ENCODE measurements around the gene TMPRSS2.

The TMPRSS2 gene

DNA sequence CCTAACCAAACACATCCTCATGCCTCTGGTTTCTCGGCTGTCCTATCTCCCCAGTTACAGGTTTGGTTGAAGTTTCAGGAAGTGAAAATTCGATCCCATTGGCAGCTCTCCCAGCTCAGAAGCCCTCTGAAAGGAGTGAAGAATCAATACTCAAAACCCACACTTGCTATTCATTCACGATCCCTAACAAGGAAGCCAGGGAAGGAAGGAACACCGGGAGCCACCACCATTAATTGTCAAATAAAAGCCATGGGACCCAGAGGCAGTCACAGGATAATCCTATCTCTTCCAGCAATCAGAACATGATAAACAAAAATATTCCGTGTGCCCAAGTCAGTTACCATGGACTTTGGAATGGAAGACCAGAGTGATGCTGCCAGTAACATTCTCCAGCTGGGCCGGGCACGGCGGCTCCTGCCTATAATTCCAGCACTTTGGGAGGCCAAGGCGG lies 7.0 kb downstream of the TMPRSS2 start:
- H2AFZ ChIP-seq (ENCODE audit: low read depth, low read length): no peak overlapping the region
- no peak for TF ChIP-seq EZH2 (IDR thresholded peaks at IDR 0.05; ENCODE audit: borderline replicate concordance, low read depth, low read length, severe bottlenecking)
- TF ChIP-seq, protein P1, sequence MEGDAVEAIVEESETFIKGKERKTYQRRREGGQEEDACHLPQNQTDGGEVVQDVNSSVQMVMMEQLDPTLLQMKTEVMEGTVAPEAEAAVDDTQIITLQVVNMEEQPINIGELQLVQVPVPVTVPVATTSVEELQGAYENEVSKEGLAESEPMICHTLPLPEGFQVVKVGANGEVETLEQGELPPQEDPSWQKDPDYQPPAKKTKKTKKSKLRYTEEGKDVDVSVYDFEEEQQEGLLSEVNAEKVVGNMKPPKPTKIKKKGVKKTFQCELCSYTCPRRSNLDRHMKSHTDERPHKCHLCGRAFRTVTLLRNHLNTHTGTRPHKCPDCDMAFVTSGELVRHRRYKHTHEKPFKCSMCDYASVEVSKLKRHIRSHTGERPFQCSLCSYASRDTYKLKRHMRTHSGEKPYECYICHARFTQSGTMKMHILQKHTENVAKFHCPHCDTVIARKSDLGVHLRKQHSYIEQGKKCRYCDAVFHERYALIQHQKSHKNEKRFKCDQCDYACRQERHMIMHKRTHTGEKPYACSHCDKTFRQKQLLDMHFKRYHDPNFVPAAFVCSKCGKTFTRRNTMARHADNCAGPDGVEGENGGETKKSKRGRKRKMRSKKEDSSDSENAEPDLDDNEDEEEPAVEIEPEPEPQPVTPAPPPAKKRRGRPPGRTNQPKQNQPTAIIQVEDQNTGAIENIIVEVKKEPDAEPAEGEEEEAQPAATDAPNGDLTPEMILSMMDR (IDR thresholded peaks at IDR 0.05; ENCODE audit: borderline replicate concordance, extremely low read depth, low read length, poor library complexity, severe bottlenecking): no peak
- H3K9me3 ChIP-seq (ENCODE audit: insufficient read depth, low read length, severe bottlenecking): no peaks in the 10 kb centered on the region
- H3K27me3 ChIP-seq (ENCODE audit: insufficient read depth, low read length, poor library complexity): no peaks in the 10 kb centered on the region
- H3K9ac ChIP-seq (ENCODE audit: low read depth, low read length): no peak overlapping the region
- no peak overlapping the region for H3K4me2 ChIP-seq (ENCODE audit: insufficient read depth, low read length)
- H4K20me1 ChIP-seq (ENCODE audit: insufficient read depth, low read length): no peaks in the 10 kb centered on the region
- no peak overlapping the region for H3K27ac ChIP-seq (ENCODE audit: low read length)
- H3K4me1 ChIP-seq (ENCODE audit: insufficient read depth, low read length): peaks cover 5% of the 10 kb centered on the region; the same call in 1 of the 2 replicates
- no peaks in the 10 kb centered on the region for H3K79me2 ChIP-seq (ENCODE audit: insufficient read depth, low read length)
- ATAC-seq (ENCODE audit: insufficient read depth, low read depth) (no peak), DNase-seq (no peak)
- H3K36me3 ChIP-seq (ENCODE audit: insufficient read depth, low read length): no peaks in the 10 kb centered on the region
- no peak overlapping the region for H3K4me3 ChIP-seq (ENCODE audit: low read depth in 1 of 2, low read length in 2 of 2)

DNA sequence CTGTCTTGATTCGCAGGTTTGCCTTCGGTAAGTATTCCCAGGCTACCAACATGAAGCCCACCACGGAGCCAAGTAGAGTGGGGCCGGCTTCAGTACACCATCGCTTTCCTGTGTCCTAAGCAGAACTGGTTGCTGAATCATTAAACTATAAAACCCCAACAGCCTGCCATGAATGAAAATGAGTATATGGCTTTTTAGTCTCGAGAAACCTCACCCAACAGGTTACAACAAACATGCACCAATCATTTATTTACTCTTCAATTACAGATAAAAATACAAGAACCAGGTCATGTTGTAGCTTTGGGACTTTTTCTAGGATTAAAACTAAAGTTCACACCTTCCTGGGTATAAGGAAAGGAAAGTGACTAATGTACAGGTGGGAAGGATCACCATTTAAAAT lies 7.6 kb downstream of the TMPRSS2 start:
- Histone ChIP-seq H4K20me1 (ENCODE audit: insufficient read depth, low read length) (no peaks in the 10 kb centered on the region), H3K27ac (ENCODE audit: low read length) (no peak overlapping the region), H3K9me3 (ENCODE audit: insufficient read depth, low read length, severe bottlenecking) (no peaks in the 10 kb centered on the region), H3K36me3 (ENCODE audit: insufficient read depth, low read length) (no peaks in the 10 kb centered on the region), H3K4me2 (ENCODE audit: insufficient read depth, low read length) (no peak overlapping the region), H2AFZ (ENCODE audit: low read depth, low read length) (no peak overlapping the region), H3K4me1 (ENCODE audit: insufficient read depth, low read length) (peaks cover 5% of the 10 kb centered on the region; the same call in 1 of the 2 replicates), H3K79me2 (ENCODE audit: insufficient read depth, low read length) (no peaks in the 10 kb centered on the region), H3K9ac (ENCODE audit: low read depth, low read length) (no peak overlapping the region), H3K4me3 (ENCODE audit: low read depth in 1 of 2, low read length in 2 of 2) (no peak overlapping the region), H3K27me3 (ENCODE audit: insufficient read depth, low read length, poor library complexity) (no peaks in the 10 kb centered on the region)
- TF ChIP-seq EZH2 (IDR thresholded peaks at IDR 0.05; ENCODE audit: borderline replicate concordance, low read depth, low read length, severe bottlenecking): no peak
- TF ChIP-seq, protein P1 (IDR thresholded peaks at IDR 0.05; ENCODE audit: borderline replicate concordance, extremely low read depth, low read length, poor library complexity, severe bottlenecking): no peak
- ATAC-seq (ENCODE audit: insufficient read depth, low read depth) (no peak), DNase-seq (no peak)

DNA sequence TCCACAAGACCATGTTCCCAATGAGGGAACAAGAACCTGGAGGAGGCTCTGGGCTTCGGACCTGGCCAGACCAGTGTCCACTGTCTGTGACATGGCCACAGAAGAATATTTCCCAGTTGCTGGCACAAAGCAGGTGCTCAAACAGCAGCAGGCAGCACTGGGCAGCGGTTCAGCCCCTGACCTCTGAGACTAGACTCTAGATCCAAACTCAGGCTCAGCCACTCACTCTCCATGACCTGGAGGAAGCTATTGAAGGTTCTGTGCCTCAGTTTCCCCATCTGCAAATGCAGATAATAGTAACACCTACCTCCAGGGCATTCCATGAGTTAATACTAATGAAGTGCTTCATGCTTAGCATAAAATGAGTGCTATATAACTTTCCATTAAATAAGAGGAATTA lies 8.0 kb downstream of the TMPRSS2 start:
- ATAC-seq (ENCODE audit: insufficient read depth, low read depth): no peak
- H3K27me3 ChIP-seq (ENCODE audit: insufficient read depth, low read length, poor library complexity): no peaks in the 10 kb centered on the region
- H4K20me1 ChIP-seq (ENCODE audit: insufficient read depth, low read length): no peaks in the 10 kb centered on the region
- no peak overlapping the region for H3K4me2 ChIP-seq (ENCODE audit: insufficient read depth, low read length)
- no peaks in the 10 kb centered on the region for H3K79me2 ChIP-seq (ENCODE audit: insufficient read depth, low read length)
- no peaks in the 10 kb centered on the region for H3K36me3 ChIP-seq (ENCODE audit: insufficient read depth, low read length)
- no peaks in the 10 kb centered on the region for H3K9me3 ChIP-seq (ENCODE audit: insufficient read depth, low read length, severe bottlenecking)
- H3K27ac ChIP-seq (ENCODE audit: low read length): no peak overlapping the region
- no peak overlapping the region for H3K4me3 ChIP-seq (ENCODE audit: low read depth in 1 of 2, low read length in 2 of 2)
- H2AFZ ChIP-seq (ENCODE audit: low read depth, low read length): no peak overlapping the region
- peaks cover 5% of the 10 kb centered on the region; the same call in 1 of the 2 replicates for H3K4me1 ChIP-seq (ENCODE audit: insufficient read depth, low read length)
- DNase-seq: no peak
- no peak for TF ChIP-seq EZH2 (IDR thresholded peaks at IDR 0.05; ENCODE audit: borderline replicate concordance, low read depth, low read length, severe bottlenecking)
- TF ChIP-seq, protein P1 (IDR thresholded peaks at IDR 0.05; ENCODE audit: borderline replicate concordance, extremely low read depth, low read length, poor library complexity, severe bottlenecking): no peak
- H3K9ac ChIP-seq (ENCODE audit: low read depth, low read length): no peak overlapping the region

DNA sequence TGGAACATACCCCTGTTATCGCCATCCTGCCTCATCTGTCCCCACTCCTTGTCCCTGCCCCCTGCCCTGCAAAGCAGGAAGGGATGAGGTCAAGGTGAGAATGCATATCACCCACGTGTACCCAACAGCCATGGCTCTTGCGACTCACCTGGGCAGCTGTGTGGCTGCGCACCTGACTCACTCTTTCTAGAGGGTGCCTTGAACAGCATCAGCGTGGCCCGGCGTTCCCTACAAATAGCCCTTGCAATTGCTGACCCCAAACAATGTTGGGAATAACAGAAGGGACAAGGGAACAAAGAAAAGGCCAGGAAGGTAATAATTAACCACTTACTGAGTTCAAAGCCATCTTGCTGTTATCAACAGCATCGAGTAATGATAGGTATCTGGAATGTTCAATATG lies 10.2 kb downstream of the TMPRSS2 start:
- Histone ChIP-seq H2AFZ (ENCODE audit: low read depth, low read length) (no peak overlapping the region), H3K27ac (ENCODE audit: low read length) (no peak overlapping the region), H4K20me1 (ENCODE audit: insufficient read depth, low read length) (no peaks in the 10 kb centered on the region), H3K4me3 (ENCODE audit: low read depth in 1 of 2, low read length in 2 of 2) (no peak overlapping the region), H3K9me3 (ENCODE audit: insufficient read depth, low read length, severe bottlenecking) (no peaks in the 10 kb centered on the region), H3K36me3 (ENCODE audit: insufficient read depth, low read length) (no peaks in the 10 kb centered on the region), H3K9ac (ENCODE audit: low read depth, low read length) (no peak overlapping the region), H3K4me1 (ENCODE audit: insufficient read depth, low read length) (no peaks in the 10 kb centered on the region), H3K4me2 (ENCODE audit: insufficient read depth, low read length) (no peak overlapping the region), H3K27me3 (ENCODE audit: insufficient read depth, low read length, poor library complexity) (no peaks in the 10 kb centered on the region), H3K79me2 (ENCODE audit: insufficient read depth, low read length) (no peaks in the 10 kb centered on the region)
- no peak for TF ChIP-seq EZH2 (IDR thresholded peaks at IDR 0.05; ENCODE audit: borderline replicate concordance, low read depth, low read length, severe bottlenecking)
- TF ChIP-seq, protein P1 (IDR thresholded peaks at IDR 0.05; ENCODE audit: borderline replicate concordance, extremely low read depth, low read length, poor library complexity, severe bottlenecking): no peak
- no peak for ATAC-seq (ENCODE audit: insufficient read depth, low read depth)
- DNase-seq: no peak

Data from DND-41 (cell line).